IMR-90 (cell line): ENCODE measurements around the gene CACNB2.

ENCODE experiments used
- BHLHE40 ChIP-seq: fragments of 150-350 bp; IDR thresholded peaks from 2 replicates; pipeline ENCODE4 v1.6.1; 2016; ENCODE audit warnings: mild to moderate bottlenecking, low read depth, low read length
- CEBPB ChIP-seq: IDR thresholded peaks from 2 replicates; pipeline ENCODE4 v1.6.1; 2012; ENCODE audit warnings: low read depth, low read length, improper control_type of control experiment
- CHD1 ChIP-seq: IDR thresholded peaks from 2 replicates; pipeline ENCODE4 v1.6.1; 2012; ENCODE audit warnings: low read depth, low read length, improper control_type of control experiment
- FOS ChIP-seq: fragments of 150-350 bp; IDR thresholded peaks from 2 replicates; pipeline ENCODE4 v1.6.1; 2016; ENCODE audit warnings: low read depth, low read length
- MXI1 ChIP-seq: IDR thresholded peaks from 2 replicates; pipeline ENCODE4 v1.6.1; 2012; ENCODE audit warnings: low read depth, mild to moderate bottlenecking, low read length, moderate library complexity, borderline replicate concordance
- NFE2L2 ChIP-seq: fragments of 150-350 bp; IDR thresholded peaks from 2 replicates; pipeline ENCODE4 v1.6.1; 2016; ENCODE audit warnings: low read depth, mild to moderate bottlenecking, low read length
- POLR2A ChIP-seq: IDR thresholded peaks from 2 replicates; pipeline ENCODE4 v1.6.1; 2012; ENCODE audit warnings: mild to moderate bottlenecking, low read depth, low read length
- RAD21 ChIP-seq: IDR thresholded peaks from 2 replicates; pipeline ENCODE4 v1.6.1; 2012; ENCODE audit warnings: low read length, improper control_type of control experiment
- RCOR1 ChIP-seq: IDR thresholded peaks from 2 replicates; pipeline ENCODE4 v1.6.1; 2012; ENCODE audit warnings: mild to moderate bottlenecking, low read length, improper control_type of control experiment; ENCODE audit not compliant: insufficient replicate concordance
- RFX5 ChIP-seq: IDR thresholded peaks from 2 replicates; pipeline ENCODE4 v1.8.0; 2012; ENCODE audit warnings: low read depth, mild to moderate bottlenecking, low read length, moderate library complexity
- SMC3 ChIP-seq: fragments of 150-350 bp; IDR thresholded peaks from 2 replicates; pipeline ENCODE4 v1.6.1; 2016; ENCODE audit warnings: low read depth, mild to moderate bottlenecking, antibody characterized with exemption, low read length, moderate library complexity
- USF2 ChIP-seq: fragments of 150-350 bp; IDR thresholded peaks from 2 replicates; pipeline ENCODE4 v1.6.1; 2017; ENCODE audit warnings: mild to moderate bottlenecking, antibody characterized with exemption, low read length, low read depth
- TF ChIP-seq, protein P1 (sequence below): conservative IDR thresholded peaks from 2 replicates; pipeline ENCODE4 v1.5.1; 2012; ENCODE audit warnings: mild to moderate bottlenecking, low read depth, low read length, improper control_type of control experiment
- TF ChIP-seq, protein P2 (sequence below): fragments of 150-350 bp; IDR thresholded peaks from 2 replicates; pipeline ENCODE4 v1.6.1; 2016; ENCODE audit warnings: low read depth, mild to moderate bottlenecking, low read length, moderate library complexity, borderline replicate concordance

GRCh38 chr10:18306031-18306430, 165.8 kb downstream of the CACNB2 start:
- no peak for TF ChIP-seq CEBPB
- no peak for TF ChIP-seq CHD1
- TF ChIP-seq, protein P1, sequence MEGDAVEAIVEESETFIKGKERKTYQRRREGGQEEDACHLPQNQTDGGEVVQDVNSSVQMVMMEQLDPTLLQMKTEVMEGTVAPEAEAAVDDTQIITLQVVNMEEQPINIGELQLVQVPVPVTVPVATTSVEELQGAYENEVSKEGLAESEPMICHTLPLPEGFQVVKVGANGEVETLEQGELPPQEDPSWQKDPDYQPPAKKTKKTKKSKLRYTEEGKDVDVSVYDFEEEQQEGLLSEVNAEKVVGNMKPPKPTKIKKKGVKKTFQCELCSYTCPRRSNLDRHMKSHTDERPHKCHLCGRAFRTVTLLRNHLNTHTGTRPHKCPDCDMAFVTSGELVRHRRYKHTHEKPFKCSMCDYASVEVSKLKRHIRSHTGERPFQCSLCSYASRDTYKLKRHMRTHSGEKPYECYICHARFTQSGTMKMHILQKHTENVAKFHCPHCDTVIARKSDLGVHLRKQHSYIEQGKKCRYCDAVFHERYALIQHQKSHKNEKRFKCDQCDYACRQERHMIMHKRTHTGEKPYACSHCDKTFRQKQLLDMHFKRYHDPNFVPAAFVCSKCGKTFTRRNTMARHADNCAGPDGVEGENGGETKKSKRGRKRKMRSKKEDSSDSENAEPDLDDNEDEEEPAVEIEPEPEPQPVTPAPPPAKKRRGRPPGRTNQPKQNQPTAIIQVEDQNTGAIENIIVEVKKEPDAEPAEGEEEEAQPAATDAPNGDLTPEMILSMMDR, result no peak
- TF ChIP-seq POLR2A, result no peak
- no peak for TF ChIP-seq RCOR1
- TF ChIP-seq USF2, result no peak
- no peak for TF ChIP-seq RAD21
- TF ChIP-seq MXI1, result no peak
- TF ChIP-seq, protein P2, sequence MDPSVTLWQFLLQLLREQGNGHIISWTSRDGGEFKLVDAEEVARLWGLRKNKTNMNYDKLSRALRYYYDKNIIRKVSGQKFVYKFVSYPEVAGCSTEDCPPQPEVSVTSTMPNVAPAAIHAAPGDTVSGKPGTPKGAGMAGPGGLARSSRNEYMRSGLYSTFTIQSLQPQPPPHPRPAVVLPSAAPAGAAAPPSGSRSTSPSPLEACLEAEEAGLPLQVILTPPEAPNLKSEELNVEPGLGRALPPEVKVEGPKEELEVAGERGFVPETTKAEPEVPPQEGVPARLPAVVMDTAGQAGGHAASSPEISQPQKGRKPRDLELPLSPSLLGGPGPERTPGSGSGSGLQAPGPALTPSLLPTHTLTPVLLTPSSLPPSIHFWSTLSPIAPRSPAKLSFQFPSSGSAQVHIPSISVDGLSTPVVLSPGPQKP, result no peak
- no peak for TF ChIP-seq RFX5
- TF ChIP-seq NFE2L2, result no peak
- no peak for TF ChIP-seq FOS
- no peak for TF ChIP-seq SMC3
- no peak for TF ChIP-seq BHLHE40
